ENCODE measurements around the gene SLC6A4. TPM values are rescaled to one million over a fixed set of nuclear protein-coding genes. Genes with fewer than 3 reads are reported as not detected.

Gene SLC6A4
- total and polyA plus RNA-seq, 10 of the 15 experiments (the other 5 are each of a cell fraction or from before 2014, with no cell fraction given), result 5.3 to 20.6 (median 10.1) TPM

GRCh38 chr17:30219833-30220232, 15.7 kb downstream of the SLC6A4 start (continued):
- TF ChIP-seq E2F4 (IDR thresholded peaks at IDR 0.05; ENCODE audit: low read depth, low read length), result no peak

- WGBS (ENCODE audit: insufficient coverage, insufficient replicate concordance, low lambda C conversion rate, missing lambda C conversion rate), result 96% methylated on average over 4 of the region's 4 CpGs
- Histone ChIP-seq H3K9ac (ENCODE audit: control insufficient read depth, insufficient read depth, low read length) (no peak overlapping the region), H4K20me1 (ENCODE audit: control insufficient read depth, insufficient read depth) (no peaks in the 10 kb centered on the region), H3K36me3 (ENCODE audit: control insufficient read depth in 2 of 2, insufficient read depth in 2 of 2, low read length in 1 of 2) (no peaks in the 10 kb centered on the region), H3K4me1 (ENCODE audit: control insufficient read depth, insufficient read depth, low read length) (peaks cover 5% of the 10 kb centered on the region; the same call in 1 of the 2 replicates), H3K79me2 (ENCODE audit: control insufficient read depth, insufficient read depth, low read length) (no peaks in the 10 kb centered on the region), H3K27me3 (replicated peaks in 1 of 2; ENCODE audit: control insufficient read depth in 2 of 2, insufficient read depth in 2 of 2, low read length in 1 of 2) (no peaks in the 10 kb centered on the region), H3K4me3 (no peak overlapping the region), H3K9me3 (replicated peaks; ENCODE audit: control insufficient read depth, insufficient read depth, low read length) (no peaks in the 10 kb centered on the region), H3K27ac (ENCODE audit: control insufficient read depth, insufficient read depth) (no peak overlapping the region), H2AFZ (ENCODE audit: control insufficient read depth, low read depth, low read length) (no peak overlapping the region), H3K4me2 (ENCODE audit: control insufficient read depth, insufficient read depth) (no peak overlapping the region; the same call in 1 of the 2 replicates)
- FAIRE-seq, result no peak
- BruUV-seq (replicated peaks), result no TSS peak
- ChIA-PET POLR2A (interaction anchor here (0.7 to 1.0 kb wide), 2 partner anchors 15 to 109 kb away, joined by 3 read pairs; no protein-coding TSS in a partner anchor), SMC1A (ENCODE audit: uncharacterized antibody, unreplicated experiment) (interaction anchor here (1.2 kb wide), 1 partner anchor 38 kb away, joined by 3 read pairs; no protein-coding TSS in a partner anchor), CTCF (interaction anchor here (1.0 to 1.3 kb wide), 5 partner anchors 16 to 115 kb away, joined by 3 to 4 read pairs (median 4); no protein-coding TSS in a partner anchor), RAD21 (ENCODE audit: unreplicated experiment) (interaction anchor here (0.6 kb wide), 1 partner anchor 29 kb away, joined by 3 read pairs; no protein-coding TSS in a partner anchor)
- in situ Hi-C loops (cut with MboI), result no loop called here
- intact Hi-C loops (cut with micrococcal nuclease; ENCODE audit: unreplicated experiment), result no loop called here
- TF ChIP-seq NFXL1 (IDR thresholded peaks at IDR 0.05; ENCODE audit: borderline replicate concordance) (no peak), SIX5 (IDR thresholded peaks at IDR 0.05; ENCODE audit: low read depth, low read length, severe bottlenecking) (no peak), KLF5 (IDR thresholded peaks at IDR 0.05; ENCODE audit: partially characterized antibody) (no peak), ZNF592 (IDR thresholded peaks at IDR 0.05) (no peak), ZZZ3 (IDR thresholded peaks at IDR 0.05; ENCODE audit: control insufficient read depth, insufficient read length, low read depth) (no peak), YBX1 (IDR thresholded peaks at IDR 0.05) (no peak), MYC (IDR thresholded peaks at IDR 0.05; ENCODE audit: insufficient read depth, insufficient read length, insufficient replicate concordance, low read length, severe bottlenecking) (no peak), ASH2L (IDR thresholded peaks at IDR 0.05; ENCODE audit: borderline replicate concordance, low read depth) (no peak), ZBTB33 (IDR thresholded peaks at IDR 0.05) (no peak), PBX3 (IDR thresholded peaks at IDR 0.05; ENCODE audit: insufficient replicate concordance, low read depth, low read length) (no peak)
- DNase-seq (ENCODE audit: low read depth, low spot score), result no peak
- ATAC-seq, result no peak
These were observed 16.2 kb downstream of the SLC6A4 start for GRCh38 chr17:30219315-30219714.
